Measurements from ENCODE around the gene DDX25.

The DDX25 gene

DNA sequence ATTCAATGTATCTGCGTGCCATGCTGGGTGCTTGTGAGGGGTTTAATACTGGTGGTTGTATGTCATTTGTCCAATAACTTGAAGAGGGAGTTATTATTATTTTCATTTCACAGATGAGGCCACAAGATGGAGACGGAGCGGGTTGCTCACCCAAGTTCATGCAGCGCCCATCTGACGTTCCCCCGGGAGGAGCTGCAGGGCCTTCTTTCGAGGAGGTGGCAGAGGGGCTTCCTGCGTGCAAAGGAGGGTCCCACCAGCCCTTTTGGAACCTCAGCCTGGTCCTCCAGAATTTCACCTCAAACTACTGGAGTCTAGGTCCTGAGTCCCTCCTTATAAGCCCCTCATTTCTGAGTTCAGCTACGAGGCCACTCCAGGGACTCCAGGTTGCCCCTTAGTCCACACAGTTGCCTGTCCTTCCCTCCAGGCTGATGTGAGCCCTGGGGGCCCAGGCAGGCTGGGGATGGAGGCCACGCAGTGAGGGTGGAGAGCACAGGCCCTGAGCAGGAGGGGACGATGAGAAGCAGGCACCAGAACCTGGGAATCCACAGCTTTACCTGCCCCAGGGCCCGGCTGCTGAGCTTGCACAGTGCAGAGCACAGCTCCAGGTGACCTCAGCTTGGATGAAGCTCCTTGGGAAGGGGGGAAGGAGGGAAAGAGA lies 38.6 kb downstream of the DDX25 start:
- TF ChIP-seq, protein P1, sequence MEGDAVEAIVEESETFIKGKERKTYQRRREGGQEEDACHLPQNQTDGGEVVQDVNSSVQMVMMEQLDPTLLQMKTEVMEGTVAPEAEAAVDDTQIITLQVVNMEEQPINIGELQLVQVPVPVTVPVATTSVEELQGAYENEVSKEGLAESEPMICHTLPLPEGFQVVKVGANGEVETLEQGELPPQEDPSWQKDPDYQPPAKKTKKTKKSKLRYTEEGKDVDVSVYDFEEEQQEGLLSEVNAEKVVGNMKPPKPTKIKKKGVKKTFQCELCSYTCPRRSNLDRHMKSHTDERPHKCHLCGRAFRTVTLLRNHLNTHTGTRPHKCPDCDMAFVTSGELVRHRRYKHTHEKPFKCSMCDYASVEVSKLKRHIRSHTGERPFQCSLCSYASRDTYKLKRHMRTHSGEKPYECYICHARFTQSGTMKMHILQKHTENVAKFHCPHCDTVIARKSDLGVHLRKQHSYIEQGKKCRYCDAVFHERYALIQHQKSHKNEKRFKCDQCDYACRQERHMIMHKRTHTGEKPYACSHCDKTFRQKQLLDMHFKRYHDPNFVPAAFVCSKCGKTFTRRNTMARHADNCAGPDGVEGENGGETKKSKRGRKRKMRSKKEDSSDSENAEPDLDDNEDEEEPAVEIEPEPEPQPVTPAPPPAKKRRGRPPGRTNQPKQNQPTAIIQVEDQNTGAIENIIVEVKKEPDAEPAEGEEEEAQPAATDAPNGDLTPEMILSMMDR (IDR thresholded peaks at IDR 0.05; ENCODE audit: low read depth, low read length, missing control alignments) = no peak
- no peak overlapping the region for H3K4me3 ChIP-seq (ENCODE audit: low read depth, low read length)
- no peak for DNase-seq (ENCODE audit: low read depth)

DNA sequence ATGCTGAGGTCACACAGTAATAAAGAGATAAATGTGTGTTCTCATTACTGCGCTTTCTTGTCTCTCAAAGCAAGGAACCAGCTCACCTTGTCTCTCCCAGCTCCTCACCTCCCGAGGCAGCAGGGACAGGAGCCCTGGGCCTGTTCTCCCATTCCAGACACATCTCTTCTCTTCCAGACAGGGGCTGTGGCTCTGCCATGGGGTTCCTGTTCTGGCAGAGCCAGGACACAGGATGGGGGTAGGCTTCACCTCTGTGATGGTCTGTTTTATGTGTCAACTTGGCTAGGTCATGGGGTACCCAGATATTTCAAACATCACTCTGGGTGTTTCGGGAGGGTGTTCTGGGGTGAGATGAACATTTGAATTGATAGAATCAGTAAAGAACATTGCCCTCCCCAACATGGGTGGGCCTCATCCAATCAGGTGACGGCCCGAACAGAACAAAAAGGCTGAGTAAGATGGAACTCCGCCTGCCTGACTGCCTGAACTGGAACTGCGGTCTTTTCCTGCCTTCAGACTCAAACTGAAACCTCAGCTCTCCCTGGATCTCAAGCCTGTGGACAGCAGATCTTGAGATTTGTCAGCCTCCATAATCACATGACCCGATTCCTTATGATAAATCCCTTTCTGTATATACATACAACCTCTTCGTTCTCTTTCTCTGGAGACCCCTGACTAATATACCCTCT lies 39.5 kb downstream of the DDX25 start:
- no peak for DNase-seq (ENCODE audit: low read depth)
- TF ChIP-seq, protein P1 (IDR thresholded peaks at IDR 0.05; ENCODE audit: low read depth, low read length, missing control alignments) = no peak
- H3K4me3 ChIP-seq (ENCODE audit: low read depth, low read length) = no peak overlapping the region

DNA sequence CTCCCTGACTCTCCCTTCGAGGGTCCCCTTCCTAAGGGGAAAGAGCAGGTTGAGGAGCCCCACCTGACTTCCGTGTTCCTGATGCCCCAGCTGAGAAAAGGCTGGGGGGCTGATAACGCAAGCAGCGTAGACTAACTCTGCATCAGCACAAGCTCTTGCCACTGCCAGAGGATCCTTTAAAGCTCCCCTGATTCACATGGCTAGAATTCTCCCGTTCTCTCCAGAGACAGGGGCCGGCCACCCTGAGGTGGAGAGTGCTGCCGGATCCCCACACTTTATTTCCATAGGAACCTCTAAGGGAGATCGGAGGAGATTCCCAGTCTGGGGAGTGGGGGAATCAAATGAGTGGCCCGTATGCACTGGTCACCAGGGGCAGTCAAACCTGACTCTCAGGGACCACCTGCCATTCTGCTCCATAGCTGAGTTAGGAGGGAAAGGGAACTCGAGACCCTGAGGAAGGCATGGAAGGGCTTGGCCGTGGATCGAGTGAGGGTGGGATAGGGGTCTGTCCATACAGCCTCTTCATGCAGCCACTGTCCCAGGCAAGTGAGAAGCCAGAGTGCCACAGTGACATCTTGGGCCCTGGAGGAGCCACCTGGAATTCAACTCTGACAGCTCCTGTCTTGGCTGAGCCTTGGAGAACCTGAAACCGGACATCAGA lies 40.2 kb downstream of the DDX25 start:
- TF ChIP-seq, protein P1 (IDR thresholded peaks at IDR 0.05; ENCODE audit: low read depth, low read length, missing control alignments) = no peak
- DNase-seq (ENCODE audit: low read depth) = no peak
- H3K4me3 ChIP-seq (ENCODE audit: low read depth, low read length) = no peak overlapping the region

DNA sequence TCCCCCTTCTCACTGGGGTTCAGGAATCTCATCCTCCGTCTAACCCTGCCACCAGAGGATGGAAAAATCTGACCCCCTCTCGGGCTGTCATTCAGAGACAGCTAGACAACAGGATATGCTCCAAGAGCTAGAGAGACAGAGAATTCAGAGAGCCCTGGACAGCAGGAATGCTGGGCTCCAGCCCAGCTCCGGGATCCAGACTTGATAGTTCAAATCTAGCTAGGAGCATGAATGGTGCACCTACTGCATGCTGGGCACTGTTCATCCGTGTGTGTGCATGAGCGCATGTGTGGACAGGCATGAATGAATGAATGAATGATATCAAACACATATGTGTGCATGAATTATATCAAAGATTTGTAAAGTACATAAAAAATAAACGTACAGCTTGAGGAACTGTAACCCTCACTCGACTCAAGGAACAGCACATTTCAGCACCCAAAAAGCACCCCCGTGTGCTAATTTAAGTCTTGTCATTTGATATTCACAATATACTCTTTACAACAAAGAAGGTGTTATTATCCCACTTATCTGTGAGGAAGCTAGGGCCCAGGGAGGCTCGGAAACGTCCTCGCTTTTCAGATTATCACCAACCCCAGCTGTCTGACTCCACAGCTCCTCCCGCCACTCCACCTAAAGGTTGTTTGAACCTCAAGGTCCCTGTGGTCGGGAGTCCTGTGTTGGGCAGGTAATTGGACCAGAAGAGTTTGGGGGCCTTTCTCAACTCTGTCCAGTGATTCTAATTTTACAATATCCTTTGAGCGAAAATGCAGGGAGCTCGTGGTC lies 40.9 kb downstream of the DDX25 start:
- TF ChIP-seq, protein P1 (IDR thresholded peaks at IDR 0.05; ENCODE audit: low read depth, low read length, missing control alignments) = no peak
- no peak for DNase-seq (ENCODE audit: low read depth)
- H3K4me3 ChIP-seq (ENCODE audit: low read depth, low read length) = no peak overlapping the region

DNA sequence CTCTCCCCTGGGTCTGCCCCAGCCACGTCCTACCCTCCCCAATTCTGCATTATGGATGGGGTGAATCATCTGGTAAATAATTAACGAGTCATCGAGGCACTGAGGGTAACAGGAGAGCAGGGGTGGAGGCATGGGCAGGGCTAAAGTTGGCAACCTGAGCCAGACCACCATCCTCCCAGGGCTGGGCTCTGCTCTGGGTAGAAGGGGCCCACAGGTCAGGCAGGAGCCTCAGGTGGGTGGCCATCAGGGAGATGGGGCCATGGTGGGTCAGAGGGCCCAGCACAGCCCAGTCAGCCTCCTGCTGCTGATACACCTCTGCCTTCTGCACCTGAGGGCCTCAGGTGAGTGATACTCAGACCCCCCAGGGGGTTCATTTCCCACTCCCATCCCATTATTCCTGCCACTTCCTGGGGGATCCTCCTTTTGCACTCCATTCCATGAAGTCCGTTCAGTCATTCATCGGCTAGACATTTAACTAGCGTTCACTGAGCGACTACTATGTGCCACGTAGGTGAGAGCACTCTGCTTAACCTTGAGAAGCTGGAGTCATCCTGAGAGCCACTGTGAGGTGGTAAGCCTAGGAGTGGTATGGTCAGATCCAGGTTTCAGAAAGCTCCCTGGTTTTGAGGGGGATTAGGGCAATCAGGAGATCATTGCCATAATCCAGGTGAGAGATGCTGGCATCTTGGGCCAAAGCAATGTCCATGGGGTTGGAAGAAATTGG lies 41.7 kb downstream of the DDX25 start, which contains the start of gene VSIG10L2:
TSS of gene VSIG10L2 (plus strand) at position 248 of the 724 bp plus-strand sequence. CDS start at position 260, 12 bp downstream.
- DNase-seq (ENCODE audit: low read depth) = no peak
- TF ChIP-seq, protein P1 (IDR thresholded peaks at IDR 0.05; ENCODE audit: low read depth, low read length, missing control alignments) = no peak
- no peak within 1 kb of the TSS for H3K4me3 ChIP-seq (ENCODE audit: low read depth, low read length)
